DMS53 treated with DMSO at 0.1 percent for 48 hours (cell line): Measurements from ENCODE around the gene ZNF594.
"Not testable (repeated sequence)": the region's sequence is repeated elsewhere in the genome, so short reads cannot be mapped to it uniquely, and the experiment has no call there.

ENCODE experiments used
- DNase-seq: peaks from one replicate; lab custom pipeline; 2025; ENCODE audit not compliant: unreplicated experiment; lab: John Stamatoyannopoulos, UW

ZNF594 gene

GRCh38 chr17:5137511-5138197 lies 54.0 kb downstream of the ZNF594 start:
- DNase-seq, result not testable (repeated sequence)

GRCh38 chr17:5136580-5137412 lies 54.9 kb downstream of the ZNF594 start:
- DNase-seq, result not testable (repeated sequence)

GRCh38 chr17:5135726-5136579 lies 55.7 kb downstream of the ZNF594 start:
- no peak for DNase-seq

GRCh38 chr17:5135131-5135712 lies 56.4 kb downstream of the ZNF594 start:
- DNase-seq, result not testable (repeated sequence)

- DNase-seq, result not testable (repeated sequence)
Measured at GRCh38 chr17:5134571-5134970, 57.1 kb downstream of the ZNF594 start.

- not testable (repeated sequence) for DNase-seq
Measured at GRCh38 chr17:5133961-5134360, 57.7 kb downstream of the ZNF594 start.

GRCh38 chr17:5133311-5133710 lies 58.4 kb downstream of the ZNF594 start:
- DNase-seq, result no peak

GRCh38 chr17:5132503-5133225 lies 59.0 kb downstream of the ZNF594 start:
- not testable (repeated sequence) for DNase-seq

GRCh38 chr17:5131799-5132502 lies 59.7 kb downstream of the ZNF594 start:
- DNase-seq, result not testable (repeated sequence)

- DNase-seq, result no peak
Measured at GRCh38 chr17:5131146-5131715, 60.4 kb downstream of the ZNF594 start.

GRCh38 chr17:5130687-5131086 lies 61.0 kb downstream of the ZNF594 start:
- DNase-seq, result not testable (repeated sequence)

- not testable (repeated sequence) for DNase-seq
Measured at GRCh38 chr17:5130261-5130660, 61.4 kb downstream of the ZNF594 start.

GRCh38 chr17:5129770-5130169 lies 61.9 kb downstream of the ZNF594 start:
- not testable (repeated sequence) for DNase-seq
